Measurements from ENCODE around the gene MAX. TPM values are rescaled to one million over a fixed set of nuclear protein-coding genes. Genes with fewer than 3 reads are reported as not detected.
"Not testable (repeated sequence)": the region's sequence is repeated elsewhere in the genome, so short reads cannot be mapped to it uniquely, and the experiment has no call there.

Gene MAX
- total RNA-seq, 1 experiment from 2014 or later: 20.3 TPM

GRCh38 chr14:65095633-65096205 lies 6.6 kb downstream of the MAX start:
- H3K4me3 ChIP-seq (ENCODE audit: insufficient read depth, low read depth, low read length): no peak overlapping the region
- no peak for DNase-seq
- peaks cover 22% of the 10 kb centered on the region for H3K36me3 ChIP-seq (replicated peaks; ENCODE audit: control insufficient read depth, insufficient read depth, low read length)
- no peaks in the 10 kb centered on the region for H3K27me3 ChIP-seq (ENCODE audit: control insufficient read depth, insufficient read depth, low read length)

GRCh38 chr14:65092349-65092748 lies 10.0 kb downstream of the MAX start:
- DNase-seq: no peak
- no peaks in the 10 kb centered on the region for H3K27me3 ChIP-seq (ENCODE audit: control insufficient read depth, insufficient read depth, low read length)
- H3K4me3 ChIP-seq (ENCODE audit: insufficient read depth, low read depth, low read length): no peak overlapping the region
- H3K36me3 ChIP-seq (replicated peaks; ENCODE audit: control insufficient read depth, insufficient read depth, low read length): peaks cover 33% of the 10 kb centered on the region

- H3K27me3 ChIP-seq (ENCODE audit: control insufficient read depth, insufficient read depth, low read length); H3K4me3 ChIP-seq (ENCODE audit: insufficient read depth, low read depth, low read length); DNase-seq: not testable (repeated sequence)
- peaks cover 38% of the 10 kb centered on the region for H3K36me3 ChIP-seq (replicated peaks; ENCODE audit: control insufficient read depth, insufficient read depth, low read length)
Measured at GRCh38 chr14:65087835-65088234, 14.5 kb downstream of the MAX start.

GRCh38 chr14:65086686-65087085 lies 15.6 kb downstream of the MAX start:
- not testable (repeated sequence) for H3K27me3 ChIP-seq (ENCODE audit: control insufficient read depth, insufficient read depth, low read length); H3K4me3 ChIP-seq (ENCODE audit: insufficient read depth, low read depth, low read length); DNase-seq
- H3K36me3 ChIP-seq (replicated peaks; ENCODE audit: control insufficient read depth, insufficient read depth, low read length): peaks cover 32% of the 10 kb centered on the region

- DNase-seq: no peak
- Histone ChIP-seq H3K4me3 (ENCODE audit: insufficient read depth, low read depth, low read length) (no peak overlapping the region), H3K36me3 (replicated peaks; ENCODE audit: control insufficient read depth, insufficient read depth, low read length) (peaks cover 29% of the 10 kb centered on the region), H3K27me3 (ENCODE audit: control insufficient read depth, insufficient read depth, low read length) (no peaks in the 10 kb centered on the region)
Measured at GRCh38 chr14:65084554-65085505, 17.5 kb downstream of the MAX start.

DNA sequence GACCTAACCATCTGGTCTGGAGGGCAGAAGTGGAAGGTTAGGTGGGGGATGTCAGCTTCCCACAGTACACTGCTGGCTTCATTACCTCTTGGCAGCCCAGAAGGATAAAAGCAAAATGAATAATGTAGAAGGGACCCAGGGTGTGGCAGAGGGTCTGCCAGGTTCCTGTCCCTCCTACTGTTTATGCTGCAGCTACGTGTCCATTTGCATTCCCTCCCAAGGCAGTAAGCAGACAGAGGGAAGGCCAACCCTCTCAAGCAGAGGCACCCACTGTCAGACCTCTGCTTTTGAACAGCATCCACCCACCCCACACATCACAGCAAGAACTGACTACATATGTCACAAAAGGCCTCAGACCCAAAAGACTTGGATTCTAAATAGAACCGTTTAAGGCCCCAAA lies 19.4 kb downstream of the MAX start:
- H3K27me3 ChIP-seq (ENCODE audit: control insufficient read depth, insufficient read depth, low read length): no peaks in the 10 kb centered on the region
- H3K4me3 ChIP-seq (ENCODE audit: insufficient read depth, low read depth, low read length): no peak overlapping the region
- no peak for DNase-seq
- peaks cover 24% of the 10 kb centered on the region for H3K36me3 ChIP-seq (replicated peaks; ENCODE audit: control insufficient read depth, insufficient read depth, low read length)

GRCh38 chr14:65080960-65081747 lies 21.2 kb downstream of the MAX start:
- DNase-seq: no peak
- Histone ChIP-seq H3K4me3 (ENCODE audit: insufficient read depth, low read depth, low read length) (no peak overlapping the region), H3K27me3 (ENCODE audit: control insufficient read depth, insufficient read depth, low read length) (no peaks in the 10 kb centered on the region), H3K36me3 (replicated peaks; ENCODE audit: control insufficient read depth, insufficient read depth, low read length) (peaks cover 22% of the 10 kb centered on the region)

GRCh38 chr14:65079768-65080167 lies 22.5 kb downstream of the MAX start:
- peaks cover 18% of the 10 kb centered on the region for H3K36me3 ChIP-seq (replicated peaks; ENCODE audit: control insufficient read depth, insufficient read depth, low read length)
- H3K4me3 ChIP-seq (ENCODE audit: insufficient read depth, low read depth, low read length): no peak overlapping the region
- H3K27me3 ChIP-seq (ENCODE audit: control insufficient read depth, insufficient read depth, low read length): no peaks in the 10 kb centered on the region
- no peak for DNase-seq

GRCh38 chr14:65079201-65079600 lies 23.1 kb downstream of the MAX start:
- Histone ChIP-seq H3K4me3 (ENCODE audit: insufficient read depth, low read depth, low read length) (no peak overlapping the region), H3K27me3 (ENCODE audit: control insufficient read depth, insufficient read depth, low read length) (no peaks in the 10 kb centered on the region), H3K36me3 (replicated peaks; ENCODE audit: control insufficient read depth, insufficient read depth, low read length) (peaks cover 18% of the 10 kb centered on the region)
- no peak for DNase-seq

- H3K4me3 ChIP-seq (ENCODE audit: insufficient read depth, low read depth, low read length): no peak overlapping the region
- no peaks in the 10 kb centered on the region for H3K27me3 ChIP-seq (ENCODE audit: control insufficient read depth, insufficient read depth, low read length)
- DNase-seq: peak; percentile 52
- peaks cover 16% of the 10 kb centered on the region for H3K36me3 ChIP-seq (replicated peaks; ENCODE audit: control insufficient read depth, insufficient read depth, low read length)
Measured at GRCh38 chr14:65077318-65077717, 25.0 kb downstream of the MAX start.

GRCh38 chr14:65075628-65076325 lies 26.5 kb downstream of the MAX start:
- DNase-seq: no peak
- Histone ChIP-seq H3K4me3 (ENCODE audit: insufficient read depth, low read depth, low read length) (no peak overlapping the region), H3K27me3 (ENCODE audit: control insufficient read depth, insufficient read depth, low read length) (no peaks in the 10 kb centered on the region), H3K36me3 (replicated peaks; ENCODE audit: control insufficient read depth, insufficient read depth, low read length) (peaks cover 14% of the 10 kb centered on the region)

- Histone ChIP-seq H3K27me3 (ENCODE audit: control insufficient read depth, insufficient read depth, low read length) (no peaks in the 10 kb centered on the region), H3K4me3 (ENCODE audit: insufficient read depth, low read depth, low read length) (no peak overlapping the region), H3K36me3 (replicated peaks; ENCODE audit: control insufficient read depth, insufficient read depth, low read length) (peaks cover 13% of the 10 kb centered on the region)
- DNase-seq: no peak
Measured at GRCh38 chr14:65074449-65075150, 27.7 kb downstream of the MAX start.

GRCh38 chr14:65073605-65074201 lies 28.6 kb downstream of the MAX start:
- DNase-seq: no peak
- no peak overlapping the region for H3K4me3 ChIP-seq (ENCODE audit: insufficient read depth, low read depth, low read length)
- no peaks in the 10 kb centered on the region for H3K27me3 ChIP-seq (ENCODE audit: control insufficient read depth, insufficient read depth, low read length)
- peaks cover 10% of the 10 kb centered on the region for H3K36me3 ChIP-seq (replicated peaks; ENCODE audit: control insufficient read depth, insufficient read depth, low read length)
